Dermis microvascular lymphatic vessel endothelial cell (primary cell): ENCODE results near the gene AEBP2. TPM values are rescaled to one million over a fixed set of nuclear protein-coding genes. Genes with fewer than 3 reads are reported as not detected.
A peak's percentile ranks its signal among the peaks of the same experiment; 100 is the strongest.

ENCODE experiments used
- DNase-seq, 2 donors: peaks; one replicate each; pipeline versions ENCODE4 v3.0.0 to v3.0.0-alpha.2; 2010; ENCODE audit warnings: low read depth in 2 of 2
- total RNA-seq: library from RNA; depleted of rRNA; stranded (reverse); fragments of >200 nt; gene quantifications from 2 replicates; pipeline ENCODE4 v1.2.1, GENCODE V29; 2014

Gene AEBP2
- total RNA-seq, 1 donor from 2014 or later = 21.4 TPM

GRCh38 chr12:19498099-19498498, 58.8 kb downstream of the AEBP2 start:
- no peak for DNase-seq

- no peak for DNase-seq
Measured at GRCh38 chr12:19499030-19499429, 59.7 kb downstream of the AEBP2 start.

- no peak for DNase-seq
Measured at GRCh38 chr12:19506497-19506896, 67.2 kb downstream of the AEBP2 start.

DNA sequence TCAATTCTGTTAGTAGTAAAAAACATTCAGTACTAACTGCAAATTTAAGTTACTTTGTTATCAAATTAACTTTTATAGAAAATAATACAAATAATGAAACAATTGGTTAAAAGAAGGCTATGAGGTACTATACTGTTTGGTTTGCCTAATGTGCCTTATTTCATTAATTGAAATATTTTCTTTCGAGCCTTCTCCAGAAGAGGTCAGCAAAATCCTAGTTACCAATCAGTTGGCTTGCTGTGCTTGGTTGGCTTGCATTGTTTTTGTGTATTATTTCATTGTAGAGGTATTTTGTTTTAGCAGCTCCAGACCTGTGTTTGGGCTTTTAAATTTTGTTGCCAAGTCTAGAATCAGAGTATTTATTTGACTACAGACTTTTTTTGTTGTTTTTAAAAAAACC, 68.5 kb downstream of the AEBP2 start:
- peak; percentile 55 to 65 for DNase-seq

- DNase-seq = no peak
Measured at GRCh38 chr12:19510461-19510860, 71.2 kb downstream of the AEBP2 start.

- no peak for DNase-seq
Measured at GRCh38 chr12:19515179-19515578, 75.9 kb downstream of the AEBP2 start.

DNA sequence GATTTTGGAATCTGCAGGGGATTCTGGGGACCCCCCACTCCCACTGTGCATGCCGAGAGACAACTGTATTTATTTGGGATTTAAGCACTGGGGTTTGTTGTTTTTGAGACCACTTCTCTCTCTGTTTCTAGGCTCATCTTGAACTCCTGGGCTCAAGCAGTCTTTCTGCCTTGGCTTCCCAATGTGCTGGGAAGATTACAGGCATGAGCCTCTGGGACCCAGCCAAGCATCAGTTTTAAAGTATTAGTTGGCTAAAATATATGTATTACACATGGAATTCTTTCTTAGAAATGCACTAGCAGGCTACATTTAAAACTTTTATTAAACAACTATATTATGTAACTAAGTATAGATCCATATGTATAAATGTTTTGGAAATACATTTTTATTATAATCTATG, 78.3 kb downstream of the AEBP2 start:
- no peak for DNase-seq

DNA sequence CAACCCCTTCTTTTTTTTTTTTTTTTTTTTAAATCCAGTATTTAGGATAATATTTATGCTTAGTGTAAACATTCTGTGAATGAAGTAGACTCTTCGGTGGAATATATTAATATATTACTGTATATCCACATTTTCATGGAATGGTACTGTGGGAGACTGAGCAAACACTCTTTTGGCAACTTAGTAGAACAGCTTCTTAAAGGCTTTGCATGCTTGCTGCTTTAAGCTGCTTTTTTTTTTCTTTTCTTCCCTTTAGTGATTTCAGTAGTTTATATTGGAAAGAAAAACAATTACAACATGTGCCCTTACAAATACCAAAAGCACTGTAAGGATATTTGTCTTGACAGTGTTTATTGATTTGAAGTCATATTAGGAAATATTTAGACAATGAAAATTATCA, 78.9 kb downstream of the AEBP2 start:
- DNase-seq = no peak

DNA sequence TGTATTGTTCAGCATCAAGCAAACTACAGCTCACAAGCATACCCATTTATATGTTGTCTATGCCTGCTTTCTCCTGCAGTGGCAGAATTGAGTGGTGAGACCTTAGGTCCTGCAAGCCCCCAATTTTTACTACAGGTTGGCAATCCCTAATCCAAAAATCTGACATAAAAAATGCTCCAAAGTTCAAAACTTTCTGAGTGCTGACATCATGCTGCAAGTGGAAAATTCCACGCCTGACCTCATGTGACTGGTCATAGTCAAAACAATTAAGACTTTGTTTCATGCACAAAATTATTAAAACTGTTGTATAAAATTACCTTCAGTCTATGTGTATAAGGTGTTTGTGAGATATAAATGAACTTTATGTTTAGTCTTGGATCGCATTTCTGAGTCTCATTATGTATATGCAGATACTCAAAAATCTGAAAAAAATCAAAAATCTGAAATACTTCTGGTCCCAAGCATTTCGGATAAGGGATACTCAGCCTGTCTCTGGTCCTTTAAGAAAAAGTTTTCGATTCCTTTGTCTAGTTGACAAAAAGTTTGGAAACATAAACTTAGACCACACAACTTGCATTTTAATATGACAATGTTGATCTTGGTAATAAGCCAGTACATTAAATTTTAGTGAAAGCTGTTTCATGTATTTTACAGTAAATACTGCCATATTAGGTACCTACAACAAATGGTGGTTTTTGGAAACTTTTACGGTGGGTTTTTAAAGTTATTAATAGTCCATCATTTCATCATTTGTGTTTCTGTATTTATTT, 81.5 kb downstream of the AEBP2 start:
- DNase-seq = peak in 1 of 2 donors; percentile 18

DNA sequence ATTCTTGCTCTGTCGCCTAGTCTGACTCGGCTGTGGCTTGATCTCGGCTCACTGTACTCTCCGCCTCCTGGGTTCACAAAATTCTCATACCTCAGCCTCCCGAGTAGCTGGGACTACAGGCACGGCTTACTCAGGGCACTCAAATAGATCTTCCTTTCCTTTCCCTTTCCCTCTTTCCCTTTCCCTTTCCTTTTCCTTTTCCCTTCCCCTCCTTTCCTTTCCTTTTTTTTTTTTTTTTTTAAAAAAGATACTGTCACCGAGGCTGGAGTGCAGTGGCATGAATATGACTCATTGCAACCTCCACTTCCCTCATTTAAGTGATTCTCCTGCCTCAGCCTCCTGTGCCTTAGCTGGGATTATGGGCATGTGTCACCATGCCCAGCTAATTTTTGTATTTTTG, 86.0 kb downstream of the AEBP2 start:
- DNase-seq = no peak

DNA sequence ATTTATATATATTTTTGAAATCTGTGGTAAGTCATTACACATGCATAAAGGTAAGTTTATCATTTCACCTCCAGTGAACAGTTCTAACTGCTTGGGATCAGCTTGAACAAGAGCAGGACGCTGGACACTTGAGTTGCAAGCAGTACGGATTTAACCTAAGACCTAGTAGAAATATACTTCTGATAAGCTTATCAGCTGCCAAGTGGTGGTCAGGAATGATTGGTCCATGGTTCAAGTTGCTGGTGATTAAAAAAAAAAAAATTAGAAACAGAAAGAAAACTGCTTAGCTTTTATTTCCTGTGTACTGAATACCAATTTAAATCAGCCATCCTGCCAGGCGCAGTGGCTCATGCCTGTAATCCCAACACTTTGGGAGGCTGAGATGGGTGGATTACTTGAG, 88.6 kb downstream of the AEBP2 start:
- DNase-seq = no peak

DNA sequence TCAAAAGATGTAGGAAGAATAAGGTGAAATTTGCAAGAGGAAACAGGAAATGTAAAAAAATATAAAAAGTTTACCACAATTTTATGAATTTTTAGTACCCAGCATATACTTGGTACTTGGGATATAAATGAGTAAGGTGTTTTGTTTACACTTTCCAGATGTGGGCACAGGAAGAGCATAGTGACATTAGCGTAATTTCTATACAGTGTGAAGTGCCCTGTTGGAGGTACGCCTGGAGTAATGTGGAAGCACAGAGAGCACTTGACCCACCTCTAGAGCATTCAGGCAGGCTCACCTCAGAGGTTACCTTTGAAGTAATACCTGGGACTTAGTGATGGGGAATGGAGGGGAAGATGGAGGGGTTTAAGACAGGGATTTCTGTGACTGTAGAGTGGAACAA, 89.5 kb downstream of the AEBP2 start:
- no peak for DNase-seq

- peak; percentile 76 to 85 for DNase-seq
Measured at GRCh38 chr12:19529951-19530636, 90.8 kb downstream of the AEBP2 start.

GRCh38 chr12:19530637-19531023, 91.3 kb downstream of the AEBP2 start:
- DNase-seq = no peak

DNA sequence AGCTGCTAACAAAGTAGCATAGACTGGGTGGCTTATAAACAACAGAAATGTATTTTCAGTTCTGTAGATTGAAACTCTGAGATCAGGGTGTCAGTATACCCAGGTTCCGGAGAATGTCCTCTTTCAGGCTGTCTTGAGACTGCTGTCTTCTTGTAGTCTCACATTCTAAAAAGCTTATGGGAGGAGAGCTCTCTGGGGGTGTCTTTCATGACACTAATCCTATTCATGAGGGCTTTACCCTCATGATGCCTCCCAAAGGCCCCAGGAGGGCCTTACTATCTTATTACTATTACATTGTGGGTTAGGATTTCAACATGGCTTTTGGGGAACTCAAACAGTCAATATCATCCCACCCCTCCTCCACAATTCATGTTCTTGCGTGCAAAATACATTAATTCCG, 94.3 kb downstream of the AEBP2 start:
- no peak for DNase-seq

GRCh38 chr12:19539071-19539470, 99.8 kb downstream of the AEBP2 start:
- no peak for DNase-seq

GRCh38 chr12:19539836-19540235, 100.5 kb downstream of the AEBP2 start:
- peak in 1 of 2 donors; percentile 41 for DNase-seq

- DNase-seq = no peak
Measured at GRCh38 chr12:19542606-19543005, 103.3 kb downstream of the AEBP2 start.

- no peak for DNase-seq
Measured at GRCh38 chr12:19544353-19544752, 105.1 kb downstream of the AEBP2 start.

DNA sequence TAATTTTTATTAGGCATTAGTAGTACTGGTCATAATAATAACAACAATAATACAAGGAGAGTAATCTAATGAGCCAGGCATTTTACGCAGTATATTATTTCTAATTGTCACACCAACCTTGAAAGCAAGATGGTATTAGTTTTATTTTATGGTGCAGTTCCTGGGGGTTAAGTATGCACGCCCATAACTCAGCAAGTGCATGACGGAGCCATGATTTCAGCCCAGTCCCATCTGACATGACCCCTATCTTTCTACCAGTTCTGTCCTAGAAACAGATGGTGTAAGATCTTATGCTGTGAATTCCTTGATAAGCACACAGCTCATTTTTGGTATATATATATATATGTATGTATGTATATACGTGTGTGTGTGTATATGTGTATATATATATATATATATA, 106.0 kb downstream of the AEBP2 start:
- DNase-seq = no peak

- peak; percentile 44 to 58 for DNase-seq
Measured at GRCh38 chr12:19546027-19546426, 106.7 kb downstream of the AEBP2 start.

DNA sequence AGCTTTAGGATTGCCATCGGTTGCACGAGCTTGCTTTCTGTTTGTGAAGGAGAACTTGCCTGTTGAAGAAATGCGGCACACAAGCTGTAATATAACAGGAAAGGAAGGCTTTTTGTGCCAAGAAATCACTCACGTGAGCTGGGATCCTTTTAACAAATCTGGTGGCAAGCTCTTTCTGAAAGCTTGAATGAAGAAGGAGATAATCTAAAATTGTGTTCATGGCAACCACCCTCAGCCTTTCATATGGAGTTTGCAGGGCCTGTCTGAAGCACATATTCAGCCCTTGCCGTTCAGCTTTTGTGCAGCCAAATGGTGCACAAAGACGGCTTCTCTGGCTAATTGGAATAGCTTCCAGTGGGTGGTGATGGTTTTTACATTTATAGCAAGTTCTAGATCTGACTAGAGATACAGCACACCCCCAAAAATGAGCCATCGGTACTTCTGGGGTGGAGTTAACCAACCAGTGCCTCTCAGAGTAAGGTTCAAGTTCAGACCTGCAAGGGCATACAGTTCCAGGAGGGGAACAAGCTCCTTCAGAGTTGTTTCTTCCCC, 107.4 kb downstream of the AEBP2 start:
- DNase-seq = peak; percentile 9 to 82

- DNase-seq = peak in 1 of 2 donors; percentile 66
Measured at GRCh38 chr12:19547271-19547671, 108.0 kb downstream of the AEBP2 start.
